ENCODE results near the gene PROS1.
"Not testable (repeated sequence)": the region's sequence is repeated elsewhere in the genome, so short reads cannot be mapped to it uniquely, and the experiment has no call there.

DNA sequence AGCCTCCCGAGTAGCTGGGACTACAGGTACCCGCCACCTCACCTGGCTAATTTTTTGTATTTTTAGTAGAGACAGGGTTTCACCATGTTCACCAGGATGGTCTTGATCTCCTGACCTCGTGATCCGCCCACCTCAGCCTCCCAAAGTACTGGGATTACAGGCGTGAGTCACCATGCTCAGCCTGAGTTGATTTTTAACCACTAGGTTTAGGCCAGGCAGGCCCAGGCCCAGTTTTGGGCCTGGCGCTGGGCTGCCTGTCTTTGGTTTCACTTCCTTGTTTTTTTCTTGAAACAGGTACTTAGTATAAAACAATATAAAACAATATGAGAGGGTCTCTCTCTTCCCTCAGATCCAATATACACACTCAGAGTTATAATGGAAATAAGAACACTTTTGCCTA is 36.2 kb downstream of the PROS1 start:
- TF ChIP-seq CTCF (conservative IDR thresholded peaks at IDR 0.05; ENCODE audit: low read depth, low read length); EZH2phosphoT487 (IDR thresholded peaks at IDR 0.05; ENCODE audit: borderline replicate concordance, low read length); EZH2 (IDR thresholded peaks at IDR 0.05; ENCODE audit: low read length, unreplicated experiment): not testable (repeated sequence)
